GM19238 (cell line): ENCODE data around the gene CAMSAP1.
A peak's percentile ranks its signal among the peaks of the same experiment; 100 is the strongest.
"Not testable (repeated sequence)": the region's sequence is repeated elsewhere in the genome, so short reads cannot be mapped to it uniquely, and the experiment has no call there.

Experiments used
- DNase-seq: peaks from one replicate; pipeline ENCODE4 v3.0.0; 2011; ENCODE audit warnings: low spot score; ENCODE audit not compliant: insufficient read length

Gene CAMSAP1

GRCh38 chr9:135907431-135908092 lies at the start of gene CAMSAP1:
CAMSAP1 (minus strand) TSS chr9:135907546; CDS start chr9:135907159, 387 bp downstream.
- peak; percentile 94 for DNase-seq

- no peak for DNase-seq
Measured at GRCh38 chr9:135956802-135957174, 49.4 kb upstream of the CAMSAP1 start.

- no peak for DNase-seq
Measured at GRCh38 chr9:135955934-135956801, 48.8 kb upstream of the CAMSAP1 start.

- no peak for DNase-seq
Measured at GRCh38 chr9:135952664-135953206, 45.4 kb upstream of the CAMSAP1 start.

- DNase-seq, result no peak
Measured at GRCh38 chr9:135951889-135952663, 44.7 kb upstream of the CAMSAP1 start.

GRCh38 chr9:135951310-135951709 lies 44.0 kb upstream of the CAMSAP1 start:
- not testable (repeated sequence) for DNase-seq

GRCh38 chr9:135950841-135951240 lies 43.5 kb upstream of the CAMSAP1 start:
- not testable (repeated sequence) for DNase-seq

GRCh38 chr9:135950135-135950682 lies 42.9 kb upstream of the CAMSAP1 start:
- no peak for DNase-seq

GRCh38 chr9:135949501-135950134 lies 42.3 kb upstream of the CAMSAP1 start:
- DNase-seq, result no peak

GRCh38 chr9:135948968-135949367 lies 41.6 kb upstream of the CAMSAP1 start:
- DNase-seq, result no peak

- no peak for DNase-seq
Measured at GRCh38 chr9:135948446-135948845, 41.1 kb upstream of the CAMSAP1 start.

GRCh38 chr9:135947582-135947981 lies 40.2 kb upstream of the CAMSAP1 start:
- DNase-seq, result no peak

- not testable (repeated sequence) for DNase-seq
Measured at GRCh38 chr9:135947105-135947504, 39.8 kb upstream of the CAMSAP1 start.

GRCh38 chr9:135946392-135946994 lies 39.1 kb upstream of the CAMSAP1 start:
- DNase-seq, result no peak

GRCh38 chr9:135945969-135946368 lies 38.6 kb upstream of the CAMSAP1 start:
- no peak for DNase-seq

- no peak for DNase-seq
Measured at GRCh38 chr9:135944444-135945252, 37.3 kb upstream of the CAMSAP1 start.

GRCh38 chr9:135943604-135944003 lies 36.3 kb upstream of the CAMSAP1 start:
- DNase-seq, result not testable (repeated sequence)

GRCh38 chr9:135941288-135941995 lies 34.1 kb upstream of the CAMSAP1 start:
- DNase-seq, result no peak
